Measurements from ENCODE around the gene CAMTA1. TPM values are rescaled to one million over a fixed set of nuclear protein-coding genes. Genes with fewer than 3 reads are reported as not detected.

Gene CAMTA1
- total and polyA plus RNA-seq, 2 experiments from 2014 or later: 213 to 341 TPM

DNA sequence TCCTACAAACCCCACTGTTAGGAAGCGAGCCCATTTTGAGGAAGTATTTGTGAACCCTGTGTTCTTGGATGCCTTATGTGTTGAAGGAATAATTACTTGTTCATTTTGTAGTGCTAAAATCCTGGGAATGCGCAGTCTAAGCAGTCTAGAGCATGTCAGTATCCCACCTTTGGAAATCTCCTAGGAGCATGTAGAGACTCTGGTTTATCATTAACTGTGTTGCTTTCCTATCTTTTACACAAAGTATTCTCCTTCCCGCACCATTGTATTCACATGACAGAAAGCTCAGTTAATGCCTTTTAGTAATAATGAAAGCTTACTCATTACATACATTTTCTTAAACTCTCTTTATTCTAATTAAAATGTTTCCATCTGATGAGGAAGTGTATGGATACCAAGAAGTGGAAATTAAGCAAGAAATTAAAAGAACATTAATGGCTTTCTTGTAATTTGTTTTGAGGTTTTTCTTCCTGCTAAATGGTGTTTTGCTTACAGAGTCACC, 99.4 kb downstream of the CAMTA1 start:
- Histone ChIP-seq H3K4me1 (ENCODE audit: low read depth) (no peaks in the 10 kb centered on the region), H3K27me3 (no peaks in the 10 kb centered on the region), H3K27ac (no peak overlapping the region), H3K36me3 (peaks cover 3% of the 10 kb centered on the region), H3K4me3 (no peak overlapping the region), H3K9me3 (ENCODE audit: low read depth) (no peaks in the 10 kb centered on the region)
- DNase-seq (ENCODE audit: low read depth in 1 of 2, low spot score in 1 of 2): no peak
- TF ChIP-seq, protein P1, sequence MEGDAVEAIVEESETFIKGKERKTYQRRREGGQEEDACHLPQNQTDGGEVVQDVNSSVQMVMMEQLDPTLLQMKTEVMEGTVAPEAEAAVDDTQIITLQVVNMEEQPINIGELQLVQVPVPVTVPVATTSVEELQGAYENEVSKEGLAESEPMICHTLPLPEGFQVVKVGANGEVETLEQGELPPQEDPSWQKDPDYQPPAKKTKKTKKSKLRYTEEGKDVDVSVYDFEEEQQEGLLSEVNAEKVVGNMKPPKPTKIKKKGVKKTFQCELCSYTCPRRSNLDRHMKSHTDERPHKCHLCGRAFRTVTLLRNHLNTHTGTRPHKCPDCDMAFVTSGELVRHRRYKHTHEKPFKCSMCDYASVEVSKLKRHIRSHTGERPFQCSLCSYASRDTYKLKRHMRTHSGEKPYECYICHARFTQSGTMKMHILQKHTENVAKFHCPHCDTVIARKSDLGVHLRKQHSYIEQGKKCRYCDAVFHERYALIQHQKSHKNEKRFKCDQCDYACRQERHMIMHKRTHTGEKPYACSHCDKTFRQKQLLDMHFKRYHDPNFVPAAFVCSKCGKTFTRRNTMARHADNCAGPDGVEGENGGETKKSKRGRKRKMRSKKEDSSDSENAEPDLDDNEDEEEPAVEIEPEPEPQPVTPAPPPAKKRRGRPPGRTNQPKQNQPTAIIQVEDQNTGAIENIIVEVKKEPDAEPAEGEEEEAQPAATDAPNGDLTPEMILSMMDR (IDR thresholded peaks at IDR 0.05; ENCODE audit: low read depth, low read length): no peak

DNA sequence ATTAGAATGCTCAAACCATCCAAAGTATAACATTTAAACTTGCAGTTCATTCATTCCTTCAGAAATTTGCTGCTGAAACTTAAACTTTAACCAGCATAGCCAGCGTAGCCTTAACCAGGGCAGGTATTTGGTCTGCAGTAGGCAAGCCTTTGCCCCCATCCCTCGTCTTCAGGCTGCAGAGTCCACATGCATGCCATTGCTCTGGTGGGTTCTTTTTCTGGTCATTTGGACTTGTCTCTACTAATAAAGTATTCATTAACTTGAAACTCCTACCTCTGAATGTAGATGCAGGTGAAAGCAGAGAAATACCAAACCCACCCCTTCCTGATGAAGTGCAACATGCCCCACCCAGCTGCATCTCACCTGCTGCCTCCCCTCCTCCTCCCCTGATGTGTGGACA, 100.2 kb downstream of the CAMTA1 start:
- no peak overlapping the region for H3K27ac ChIP-seq
- H3K27me3 ChIP-seq: no peaks in the 10 kb centered on the region
- H3K4me1 ChIP-seq (ENCODE audit: low read depth): no peaks in the 10 kb centered on the region
- H3K4me3 ChIP-seq: no peak overlapping the region
- TF ChIP-seq, protein P1 (IDR thresholded peaks at IDR 0.05; ENCODE audit: low read depth, low read length): no peak
- no peak for DNase-seq (ENCODE audit: low read depth in 1 of 2, low spot score in 1 of 2)
- peaks cover 3% of the 10 kb centered on the region for H3K36me3 ChIP-seq
- H3K9me3 ChIP-seq (ENCODE audit: low read depth): no peaks in the 10 kb centered on the region

DNA sequence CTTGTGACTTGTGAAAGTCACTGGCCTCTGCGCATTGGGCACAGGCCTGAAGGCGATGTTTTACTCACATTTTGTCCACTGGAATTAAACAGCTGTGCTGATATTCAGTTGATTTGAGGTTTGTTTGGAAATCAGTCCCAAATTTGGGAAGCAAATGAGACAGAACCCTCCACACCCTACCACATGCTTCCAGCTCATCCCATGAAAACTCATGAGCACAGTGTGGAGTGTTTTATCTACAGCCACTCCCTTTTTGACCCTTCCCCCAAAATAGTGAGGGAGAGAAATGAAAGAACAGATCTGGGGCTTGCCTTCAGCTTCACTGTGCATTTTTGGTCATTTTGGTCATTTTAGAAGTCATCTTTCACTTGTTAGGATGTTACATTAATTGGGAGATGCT, 101.3 kb downstream of the CAMTA1 start:
- no peak for DNase-seq (ENCODE audit: low read depth in 1 of 2, low spot score in 1 of 2)
- H3K36me3 ChIP-seq: peaks cover 3% of the 10 kb centered on the region
- no peaks in the 10 kb centered on the region for H3K4me1 ChIP-seq (ENCODE audit: low read depth)
- H3K27ac ChIP-seq: no peak overlapping the region
- H3K4me3 ChIP-seq: no peak overlapping the region
- TF ChIP-seq, protein P1 (IDR thresholded peaks at IDR 0.05; ENCODE audit: low read depth, low read length): no peak
- no peaks in the 10 kb centered on the region for H3K9me3 ChIP-seq (ENCODE audit: low read depth)
- no peaks in the 10 kb centered on the region for H3K27me3 ChIP-seq

DNA sequence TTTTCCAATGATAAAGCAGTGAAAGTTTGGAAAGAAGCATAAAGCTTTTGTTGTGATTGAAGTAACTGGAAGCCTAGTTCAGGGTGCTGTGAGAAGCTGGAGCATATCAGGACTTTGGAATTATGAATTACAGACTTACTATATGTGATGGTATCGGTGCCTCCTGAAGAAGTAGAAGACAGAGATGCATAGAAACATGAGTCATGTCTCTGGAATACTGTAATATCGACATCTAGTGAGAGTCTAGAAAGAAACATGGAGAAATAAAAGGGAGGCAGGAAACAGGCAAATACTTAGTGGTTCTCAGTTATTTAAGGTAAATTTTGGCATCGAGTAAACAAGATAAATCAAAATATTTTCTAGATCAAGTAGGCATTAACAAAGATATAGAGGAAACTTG, 103.0 kb downstream of the CAMTA1 start:
- H3K9me3 ChIP-seq (ENCODE audit: low read depth): no peaks in the 10 kb centered on the region
- no peaks in the 10 kb centered on the region for H3K4me1 ChIP-seq (ENCODE audit: low read depth)
- no peaks in the 10 kb centered on the region for H3K27me3 ChIP-seq
- H3K4me3 ChIP-seq: no peak overlapping the region
- TF ChIP-seq, protein P1 (IDR thresholded peaks at IDR 0.05; ENCODE audit: low read depth, low read length): no peak
- peak in 1 of 2 donors; percentile 33 for DNase-seq (ENCODE audit: low read depth in 1 of 2, low spot score in 1 of 2)
- peak overlapping the region; percentile 12 for H3K27ac ChIP-seq
- peaks cover 3% of the 10 kb centered on the region for H3K36me3 ChIP-seq

DNA sequence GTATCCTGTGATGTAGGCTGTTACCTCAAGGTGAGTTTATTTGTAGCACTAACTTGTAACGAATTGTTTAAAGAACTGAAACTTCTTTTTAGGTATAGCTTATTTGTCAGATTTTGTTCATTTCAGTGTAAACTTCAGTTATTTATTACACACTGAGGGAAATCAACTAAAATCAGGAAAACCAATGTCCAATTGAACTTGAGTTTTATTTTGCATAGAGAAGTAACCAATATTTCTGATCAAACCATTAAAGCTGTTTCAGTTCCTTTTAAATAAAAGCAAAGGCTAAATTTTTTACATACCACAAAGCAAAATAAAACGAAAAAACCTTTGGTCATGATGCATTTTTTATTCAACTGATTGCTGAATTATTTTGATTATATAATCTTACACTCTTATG, 103.6 kb downstream of the CAMTA1 start:
- TF ChIP-seq, protein P1 (IDR thresholded peaks at IDR 0.05; ENCODE audit: low read depth, low read length): no peak
- Histone ChIP-seq H3K27me3 (no peaks in the 10 kb centered on the region), H3K9me3 (ENCODE audit: low read depth) (no peaks in the 10 kb centered on the region), H3K27ac (no peak overlapping the region), H3K36me3 (peaks cover 3% of the 10 kb centered on the region), H3K4me3 (no peak overlapping the region), H3K4me1 (ENCODE audit: low read depth) (no peaks in the 10 kb centered on the region)
- no peak for DNase-seq (ENCODE audit: low read depth in 1 of 2, low spot score in 1 of 2)

Data from cardiac muscle cell (in vitro differentiated cells and primary cell).